Measurements from ENCODE around the gene MAGI2.

GRCh38 chr7:79093421-79093820, 360.0 kb downstream of the MAGI2 start:
- TF ChIP-seq CTCF (IDR thresholded peaks at IDR 0.05) (no peak), POLR2A (IDR thresholded peaks at IDR 0.05) (no peak)

Measured in body of pancreas (tissue), 4 donors.